ENCODE results near the gene SPEM2. TPM values are rescaled to one million over a fixed set of nuclear protein-coding genes. Genes with fewer than 3 reads are reported as not detected.
"Not testable (repeated sequence)": the region's sequence is repeated elsewhere in the genome, so short reads cannot be mapped to it uniquely, and the experiment has no call there.

Gene SPEM2
- total RNA-seq, 1 experiment from 2014 or later, result 0.24 TPM

GRCh38 chr17:7467498-7467897, 42.1 kb downstream of the SPEM2 start:
- no TSS peak for BruUV-seq (replicated peaks)
- CTCF ChIA-PET, result no interaction called here

GRCh38 chr17:7468290-7468689, 42.9 kb downstream of the SPEM2 start:
- CTCF ChIA-PET, result no interaction called here
- Histone ChIP-seq H3K36me3 (ENCODE audit: insufficient read depth, low read length, poor library complexity, severe bottlenecking) (peaks cover 12% of the 10 kb centered on the region), H3K4me1 (ENCODE audit: insufficient read depth, low read length, poor library complexity, severe bottlenecking) (no peaks in the 10 kb centered on the region), H3K4me3 (ENCODE audit: low read depth, low read length, poor library complexity, severe bottlenecking) (no peak overlapping the region), H3K27ac (ENCODE audit: low read depth, low read length, poor library complexity, severe bottlenecking) (no peak overlapping the region), H3K27me3 (replicated peaks; ENCODE audit: insufficient read depth, low read depth, low read length, poor library complexity) (no peaks in the 10 kb centered on the region), H3K9me3 (ENCODE audit: low read depth, low read length, poor library complexity, severe bottlenecking) (no peaks in the 10 kb centered on the region)
- DNase-seq (ENCODE audit: low spot score), result no peak
- intact Hi-C loops (cut with micrococcal nuclease; ENCODE audit: unreplicated experiment), result no loop called here
- TF ChIP-seq CTCF (conservative IDR thresholded peaks at IDR 0.05; ENCODE audit: low read depth, low read length), result no peak
- no TSS peak for BruUV-seq (replicated peaks)
- POLR2A ChIA-PET (ENCODE audit: low non-redundant PET), result interaction anchor here (0.6 kb wide), 1 partner anchor 16 kb away, joined by 4 read pairs; the partner anchor contains the start of gene POLR2A

More at GRCh38 chr17:7467498-7467897, 42.1 kb downstream of the SPEM2 start:
- Histone ChIP-seq H3K36me3 (ENCODE audit: insufficient read depth, low read length, poor library complexity, severe bottlenecking) (peaks cover 12% of the 10 kb centered on the region), H3K4me1 (ENCODE audit: insufficient read depth, low read length, poor library complexity, severe bottlenecking) (no peaks in the 10 kb centered on the region), H3K4me3 (ENCODE audit: low read depth, low read length, poor library complexity, severe bottlenecking) (no peak overlapping the region), H3K27ac (ENCODE audit: low read depth, low read length, poor library complexity, severe bottlenecking) (no peak overlapping the region), H3K9me3 (ENCODE audit: low read depth, low read length, poor library complexity, severe bottlenecking) (no peaks in the 10 kb centered on the region), H3K27me3 (replicated peaks; ENCODE audit: insufficient read depth, low read depth, low read length, poor library complexity) (no peaks in the 10 kb centered on the region)
- POLR2A ChIA-PET (ENCODE audit: low non-redundant PET), result interaction anchor here (0.6 kb wide), 1 partner anchor 17 kb away, joined by 4 read pairs; the partner anchor contains the start of gene POLR2A
- DNase-seq (ENCODE audit: low spot score), result no peak
- no peak for TF ChIP-seq CTCF (conservative IDR thresholded peaks at IDR 0.05; ENCODE audit: low read depth, low read length)
- TF ChIP-seq EZH2 (IDR thresholded peaks at IDR 0.05; ENCODE audit: borderline replicate concordance, low read depth, low read length, poor library complexity, severe bottlenecking), result no peak
- intact Hi-C loops (cut with micrococcal nuclease; ENCODE audit: unreplicated experiment), result no loop called here

GRCh38 chr17:7468804-7469389, 43.5 kb downstream of the SPEM2 start:
- POLR2A ChIA-PET (ENCODE audit: low non-redundant PET), result no interaction called here
- Histone ChIP-seq H3K4me1 (ENCODE audit: insufficient read depth, low read length, poor library complexity, severe bottlenecking) (no peaks in the 10 kb centered on the region), H3K4me3 (ENCODE audit: low read depth, low read length, poor library complexity, severe bottlenecking) (no peak overlapping the region), H3K27ac (ENCODE audit: low read depth, low read length, poor library complexity, severe bottlenecking) (no peak overlapping the region), H3K36me3 (ENCODE audit: insufficient read depth, low read length, poor library complexity, severe bottlenecking) (peaks cover 12% of the 10 kb centered on the region), H3K27me3 (replicated peaks; ENCODE audit: insufficient read depth, low read depth, low read length, poor library complexity) (no peaks in the 10 kb centered on the region), H3K9me3 (ENCODE audit: low read depth, low read length, poor library complexity, severe bottlenecking) (no peaks in the 10 kb centered on the region)
- intact Hi-C loops (cut with micrococcal nuclease; ENCODE audit: unreplicated experiment), result no loop called here
- no peak for TF ChIP-seq EZH2 (IDR thresholded peaks at IDR 0.05; ENCODE audit: borderline replicate concordance, low read depth, low read length, poor library complexity, severe bottlenecking)
- no peak for TF ChIP-seq CTCF (conservative IDR thresholded peaks at IDR 0.05; ENCODE audit: low read depth, low read length)
- no peak for DNase-seq (ENCODE audit: low spot score)
- BruUV-seq (replicated peaks), result no TSS peak
- CTCF ChIA-PET, result no interaction called here

GRCh38 chr17:7469843-7470242, 44.4 kb downstream of the SPEM2 start:
- POLR2A ChIA-PET (ENCODE audit: low non-redundant PET); H3K27ac ChIP-seq (ENCODE audit: low read depth, low read length, poor library complexity, severe bottlenecking); H3K9me3 ChIP-seq (ENCODE audit: low read depth, low read length, poor library complexity, severe bottlenecking); H3K4me3 ChIP-seq (ENCODE audit: low read depth, low read length, poor library complexity, severe bottlenecking); H3K4me1 ChIP-seq (ENCODE audit: insufficient read depth, low read length, poor library complexity, severe bottlenecking); CTCF ChIA-PET; BruUV-seq (replicated peaks); H3K27me3 ChIP-seq (replicated peaks; ENCODE audit: insufficient read depth, low read depth, low read length, poor library complexity); DNase-seq (ENCODE audit: low spot score); intact Hi-C loops (cut with micrococcal nuclease; ENCODE audit: unreplicated experiment); H3K36me3 ChIP-seq (ENCODE audit: insufficient read depth, low read length, poor library complexity, severe bottlenecking): not testable (repeated sequence)

- H3K4me3 ChIP-seq (ENCODE audit: low read depth, low read length, poor library complexity, severe bottlenecking); CTCF ChIA-PET; BruUV-seq (replicated peaks); DNase-seq (ENCODE audit: low spot score); POLR2A ChIA-PET (ENCODE audit: low non-redundant PET); intact Hi-C loops (cut with micrococcal nuclease; ENCODE audit: unreplicated experiment); H3K27ac ChIP-seq (ENCODE audit: low read depth, low read length, poor library complexity, severe bottlenecking); H3K4me1 ChIP-seq (ENCODE audit: insufficient read depth, low read length, poor library complexity, severe bottlenecking); H3K36me3 ChIP-seq (ENCODE audit: insufficient read depth, low read length, poor library complexity, severe bottlenecking); H3K9me3 ChIP-seq (ENCODE audit: low read depth, low read length, poor library complexity, severe bottlenecking); H3K27me3 ChIP-seq (replicated peaks; ENCODE audit: insufficient read depth, low read depth, low read length, poor library complexity): not testable (repeated sequence)
Observed at GRCh38 chr17:7470457-7470973, 45.1 kb downstream of the SPEM2 start.
